CD4-positive, alpha-beta memory T cell (primary cell): ENCODE measurements around the gene ACP4. TPM values are rescaled to one million over a fixed set of nuclear protein-coding genes. Genes with fewer than 3 reads are reported as not detected.

Experiments
- CTCF ChIA-PET: fragments of 350-600 bp; sonication (Branson Sonifier 250); formaldehyde crosslinking; loops from one replicate; lab custom pipeline; 2021; ENCODE audit warnings: inconsistent platforms; ENCODE audit not compliant: partially characterized antibody; lab: Charles Lee
- POLR2A ChIA-PET: fragments of 350-600 bp; sonication (Branson Sonifier 250); formaldehyde crosslinking; loops from one replicate; lab custom pipeline; 2021; ENCODE audit not compliant: partially characterized antibody; lab: Charles Lee
- DNase-seq, 5 donors: peaks; one replicate each; pipeline versions ENCODE4 v3.0.0 to v3.0.0-alpha.2; 2020 to 2022; ENCODE audit warnings: mixed read lengths in 1 of 5
- H3K27ac ChIP-seq: one replicate; pipeline ENCODE4 v1.7.0; 2013; ENCODE audit warnings: low read depth, low read length
- H3K27me3 ChIP-seq: 2 replicates; pipeline ENCODE4 v1.7.0; 2013; ENCODE audit warnings: mild to moderate bottlenecking, low read length, moderate library complexity; ENCODE audit not compliant: insufficient read depth
- H3K36me3 ChIP-seq: 2 replicates; pipeline ENCODE4 v1.7.0; 2013; ENCODE audit warnings: mild to moderate bottlenecking, low read length, moderate library complexity; ENCODE audit not compliant: insufficient read depth
- H3K4me1 ChIP-seq: 2 replicates; pipeline ENCODE4 v1.7.0; 2013; ENCODE audit warnings: mild to moderate bottlenecking, low read length, moderate library complexity; ENCODE audit not compliant: insufficient read depth
- H3K4me3 ChIP-seq, 2 donors: one replicate each; pipeline ENCODE4 v1.7.0; 2013; ENCODE audit warnings: low read length in 2 of 2, mild to moderate bottlenecking in 1 of 2
- H3K9me3 ChIP-seq, 2 donors: one replicate each; pipeline ENCODE4 v1.7.0; 2013; ENCODE audit warnings: low read length in 2 of 2, control low read depth in 1 of 2; ENCODE audit not compliant: control insufficient read depth in 1 of 2
- H3K27ac Mint-ChIP-seq, 7 donors: one replicate each; pipeline ENCODE4 v1.8.0; 2020 to 2021; ENCODE audit warnings: mixed read lengths in 7 of 7, mild to moderate bottlenecking in 6 of 7, inconsistent platforms in 3 of 7, moderate library complexity in 3 of 7
- H3K27me3 Mint-ChIP-seq, 2 donors: one replicate each; pipeline ENCODE4 v1.8.0; 2020 to 2021; ENCODE audit warnings: mixed read lengths in 2 of 2
- H3K36me3 Mint-ChIP-seq, 2 donors: one replicate each; pipeline ENCODE4 v1.8.0; 2020 to 2021; ENCODE audit warnings: mixed read lengths in 2 of 2, inconsistent platforms in 1 of 2, mild to moderate bottlenecking in 1 of 2
- H3K4me1 Mint-ChIP-seq, 4 donors: one replicate each; pipeline ENCODE4 v1.8.0; 2020 to 2021; ENCODE audit warnings: mixed read lengths in 4 of 4, mild to moderate bottlenecking in 1 of 4
- H3K4me3 Mint-ChIP-seq, 8 donors: one replicate each; pipeline ENCODE4 v1.8.0; 2020 to 2021; ENCODE audit warnings: mixed read lengths in 8 of 8, mild to moderate bottlenecking in 7 of 8, moderate library complexity in 6 of 8, inconsistent platforms in 3 of 8
- H3K9me3 Mint-ChIP-seq, 8 donors: one replicate each; pipeline ENCODE4 v1.8.0; 2020 to 2021; ENCODE audit warnings: mixed read lengths in 8 of 8, mild to moderate bottlenecking in 5 of 8, inconsistent platforms in 3 of 8, moderate library complexity in 1 of 8
- intact Hi-C: fragments of 100-400 bp; cut with micrococcal nuclease; formaldehyde crosslinking; loops from one replicate; pipeline ENCODE4 v1.15.1; 2023
- polyA plus RNA-seq, 2 donors: library from polyadenylated mRNA; unstranded; fragments of 300-500 nt; fragmentation: Illumina TruSeq; gene quantifications; one replicate each; pipeline ENCODE4 v1.2.3, GENCODE V29; 2021
- total RNA-seq, 2 experiments: library from RNA; stranded (reverse); gene quantifications; one replicate each; pipeline ENCODE4 v1.2.3, GENCODE V29; 2021

Gene ACP4
- total and polyA plus RNA-seq, 4 experiments from 2014 or later: not detected

GRCh38 chr19:50830266-50831025, 40.2 kb downstream of the ACP4 start:
- Histone ChIP-seq H3K27me3 (peaks cover 6% of the 10 kb centered on the region), H3K4me1 (peaks cover 6% of the 10 kb centered on the region), H3K36me3 (no peaks in the 10 kb centered on the region), H3K9me3 (no peaks in the 10 kb centered on the region), H3K4me3 (no peak overlapping the region), H3K27ac (no peak overlapping the region)
- intact Hi-C loops: no loop called here
- CTCF ChIA-PET: no interaction called here
- Mint-ChIP-seq H3K4me1 (peaks cover 0 to 7% (median 3%) of the 10 kb centered on the region in 4 donors), H3K36me3 (no peaks in the 10 kb centered on the region), H3K9me3 (peaks cover 0 to 2% (median 0%) of the 10 kb centered on the region in 8 donors), H3K4me3 (no peak overlapping the region), H3K27me3 (peaks cover 20 to 37% of the 10 kb centered on the region in 2 donors), H3K27ac (no peak overlapping the region)
- DNase-seq: peak in 1 of 5 donors; percentile 28
- POLR2A ChIA-PET: no interaction called here

- ChIA-PET POLR2A (no interaction called here), CTCF (no interaction called here)
- Mint-ChIP-seq H3K4me3 (no peak overlapping the region), H3K36me3 (no peaks in the 10 kb centered on the region), H3K4me1 (peaks cover under 1 to 10% (median 3%) of the 10 kb centered on the region in 4 donors), H3K27me3 (peaks cover 20 to 36% of the 10 kb centered on the region in 2 donors), H3K9me3 (peaks cover 0 to 2% (median 0%) of the 10 kb centered on the region in 8 donors), H3K27ac (no peak overlapping the region)
- Histone ChIP-seq H3K9me3 (no peaks in the 10 kb centered on the region), H3K27me3 (peaks cover 6% of the 10 kb centered on the region), H3K4me1 (peaks cover 9% of the 10 kb centered on the region), H3K4me3 (no peak overlapping the region), H3K36me3 (no peaks in the 10 kb centered on the region), H3K27ac (no peak overlapping the region)
- intact Hi-C loops: no loop called here
- no peak for DNase-seq
Observed at GRCh38 chr19:50831026-50831396, 40.8 kb downstream of the ACP4 start.

GRCh38 chr19:50832666-50833065, 42.5 kb downstream of the ACP4 start:
- no peak overlapping the region for H3K27ac ChIP-seq
- Mint-ChIP-seq H3K4me1 (peaks cover 6 to 16% (median 11%) of the 10 kb centered on the region in 4 donors), H3K4me3 (no peak overlapping the region), H3K9me3 (no peaks in the 10 kb centered on the region), H3K36me3 (peaks cover 0 to 3% of the 10 kb centered on the region in 2 donors), H3K27me3 (peaks cover 27 to 43% of the 10 kb centered on the region in 2 donors), H3K27ac (no peak overlapping the region)
- ChIA-PET CTCF (no interaction called here), POLR2A (no interaction called here)
- H3K9me3 ChIP-seq: no peaks in the 10 kb centered on the region
- peaks cover 15% of the 10 kb centered on the region for H3K4me1 ChIP-seq
- H3K4me3 ChIP-seq: no peak overlapping the region
- DNase-seq: no peak
- no peaks in the 10 kb centered on the region for H3K36me3 ChIP-seq
- intact Hi-C loops: no loop called here
- peaks cover 6% of the 10 kb centered on the region for H3K27me3 ChIP-seq

- H3K27me3 ChIP-seq: peaks cover 6% of the 10 kb centered on the region
- H3K4me1 ChIP-seq: peaks cover 15% of the 10 kb centered on the region
- peak within 1 kb of the TSS in 1 of 8 donors; percentile 55 for H3K4me3 Mint-ChIP-seq
- no peaks in the 10 kb centered on the region for H3K9me3 Mint-ChIP-seq
- ChIA-PET CTCF (no interaction called here), POLR2A (no interaction called here)
- DNase-seq: no peak
- H3K36me3 ChIP-seq: no peaks in the 10 kb centered on the region
- H3K9me3 ChIP-seq: no peaks in the 10 kb centered on the region
- no peak within 1 kb of the TSS for H3K27ac ChIP-seq
- intact Hi-C loops: no loop called here
- no peak within 1 kb of the TSS for H3K4me3 ChIP-seq
- H3K27ac Mint-ChIP-seq: no peak within 1 kb of the TSS
- H3K36me3 Mint-ChIP-seq: peaks cover 0 to 3% of the 10 kb centered on the region in 2 donors
- peaks cover 29 to 42% of the 10 kb centered on the region in 2 donors for H3K27me3 Mint-ChIP-seq
- peaks cover 6 to 16% (median 11%) of the 10 kb centered on the region in 4 donors for H3K4me1 Mint-ChIP-seq
Observed at GRCh38 chr19:50833117-50833801, 43.0 kb downstream of the ACP4 start, which contains the start of gene KLK15. KLK15 (minus strand) TSS chr19:50833574; CDS start chr19:50831492, 2,082 bp downstream.

- DNase-seq: no peak
- H3K4me1 Mint-ChIP-seq: peaks cover 6 to 16% (median 11%) of the 10 kb centered on the region in 4 donors
- H3K36me3 Mint-ChIP-seq: peaks cover 0 to 3% of the 10 kb centered on the region in 2 donors
- CTCF ChIA-PET: no interaction called here
- intact Hi-C loops: no loop called here
- Histone ChIP-seq H3K9me3 (no peaks in the 10 kb centered on the region), H3K27me3 (peaks cover 6% of the 10 kb centered on the region), H3K36me3 (no peaks in the 10 kb centered on the region), H3K27ac (no peak overlapping the region), H3K4me3 (no peak overlapping the region), H3K4me1 (peaks cover 15% of the 10 kb centered on the region)
- no peaks in the 10 kb centered on the region for H3K9me3 Mint-ChIP-seq
- POLR2A ChIA-PET: no interaction called here
- H3K27ac Mint-ChIP-seq: no peak overlapping the region
- peak overlapping the region in 1 of 8 donors; percentile 55 for H3K4me3 Mint-ChIP-seq
- H3K27me3 Mint-ChIP-seq: peaks cover 30 to 44% of the 10 kb centered on the region in 2 donors
Observed at GRCh38 chr19:50833802-50834167, 43.6 kb downstream of the ACP4 start.

GRCh38 chr19:50835103-50835784, 45.0 kb downstream of the ACP4 start:
- peak overlapping the region in 1 of 7 donors; percentile 47 for H3K27ac Mint-ChIP-seq
- peaks cover 0 to 3% of the 10 kb centered on the region in 2 donors for H3K36me3 Mint-ChIP-seq
- intact Hi-C loops: no loop called here
- peaks cover 0 to 1% (median 0%) of the 10 kb centered on the region in 8 donors for H3K9me3 Mint-ChIP-seq
- POLR2A ChIA-PET: no interaction called here
- CTCF ChIA-PET: no interaction called here
- Histone ChIP-seq H3K27me3 (peaks cover 6% of the 10 kb centered on the region), H3K4me1 (peaks cover 15% of the 10 kb centered on the region), H3K9me3 (no peaks in the 10 kb centered on the region), H3K36me3 (no peaks in the 10 kb centered on the region), H3K4me3 (peak overlapping the region; percentile 9 to 42), H3K27ac (no peak overlapping the region)
- peaks cover 6 to 16% (median 11%) of the 10 kb centered on the region in 4 donors for H3K4me1 Mint-ChIP-seq
- no peak for DNase-seq
- H3K4me3 Mint-ChIP-seq: peak overlapping the region; percentile 64 to 91 (median 77)
- peaks cover 27 to 45% of the 10 kb centered on the region in 2 donors for H3K27me3 Mint-ChIP-seq
